K562 (cell line): Measurements from ENCODE around the gene ATRIP.

Experiments
- BDP1 ChIP-seq: IDR thresholded peaks from 3 replicates; pipeline ENCODE4 v1.6.1; 2011; ENCODE audit not compliant: insufficient read length, insufficient read depth
- EGR1 ChIP-seq: fragments of 450-650 bp; conservative IDR thresholded peaks from 2 replicates; pipeline ENCODE4 v1.6.1; 2017; ENCODE audit warnings: mild to moderate bottlenecking
- JUN ChIP-seq, 2 experiments: sonication (generic) in 1 of 2; formaldehyde crosslinking in 1 of 2; IDR thresholded peaks; 2 replicates each; pipeline versions ENCODE4 v1.6.1 to v1.8.0; 2012 to 2022; ENCODE audit warnings: borderline replicate concordance in 2 of 2, mild to moderate bottlenecking in 2 of 2, improper control_type of control experiment in 1 of 2, low read depth in 1 of 2, low read length in 1 of 2, missing genetic modification reagents in 1 of 2
- MAFF ChIP-seq: IDR thresholded peaks from 2 replicates; pipeline ENCODE4 v1.6.1; 2012; ENCODE audit warnings: low read length, improper control_type of control experiment
- NRF1 ChIP-seq, 2 experiments: fragments of 450-650 bp; IDR thresholded peaks in 1 of 2; conservative IDR thresholded peaks in 1 of 2; 2 replicates each; pipeline ENCODE4 v1.6.1; 2014; ENCODE audit warnings: mild to moderate bottlenecking in 2 of 2
- POLR2A ChIP-seq: fragments of 450-650 bp; conservative IDR thresholded peaks from 2 replicates; pipeline ENCODE4 v1.6.1; 2016
- POLR2G ChIP-seq: fragments of 200-400 bp; formaldehyde crosslinking; IDR thresholded peaks from 2 replicates; pipeline ENCODE4 v1.6.1; 2017; ENCODE audit warnings: low read depth, mild to moderate bottlenecking, antibody characterized with exemption, low read length, moderate library complexity
- TOE1 ChIP-seq, 2 experiments: fragments of 450-650 bp in 1 of 2; sonication (generic) in 1 of 2; formaldehyde crosslinking in 1 of 2; IDR thresholded peaks; 2 replicates each; pipeline versions ENCODE4 v1.7.1 to v1.8.0; 2016 to 2022; ENCODE audit warnings: borderline replicate concordance in 2 of 2, mild to moderate bottlenecking in 2 of 2, antibody characterized with exemption in 1 of 2, inconsistent platforms in 1 of 2, low read depth in 1 of 2, missing genetic modification reagents in 1 of 2, moderate library complexity in 1 of 2
- TF ChIP-seq, protein P1 (sequence below): sonication (generic); formaldehyde crosslinking; IDR thresholded peaks from 2 replicates; pipeline ENCODE4 v1.8.0; 2022; ENCODE audit warnings: mild to moderate bottlenecking, missing genetic modification reagents
- TF ChIP-seq, protein P2 (sequence below): IDR thresholded peaks from 3 replicates; pipeline ENCODE4 v1.6.1; 2011; ENCODE audit warnings: borderline replicate concordance, mild to moderate bottlenecking; ENCODE audit not compliant: insufficient read length, insufficient read depth
- TF ChIP-seq, protein P3 (sequence below), 3 experiments: fragments of 200-800 bp in 1 of 3; fragments of 250-450 bp in 1 of 3; fragments of 450-650 bp in 1 of 3; sonication (Bioruptor Pico) in 1 of 3; sonication (Bioruptor generic) in 1 of 3; formaldehyde crosslinking in 1 of 3; IDR thresholded peaks; 2 replicates each; pipeline versions ENCODE4 v1.6.1 to v1.8.0; 2016 to 2022; ENCODE audit warnings: mild to moderate bottlenecking in 2 of 3, missing genetic modification characterization in 2 of 3, missing compliant biosample characterization in 1 of 3, moderate library complexity in 1 of 3
- TF ChIP-seq, protein P4 (sequence below), 3 experiments: IDR thresholded peaks in 2 of 3; conservative IDR thresholded peaks in 1 of 3; 2 replicates each; pipeline ENCODE4 v1.5.1; 2011 to 2012; ENCODE audit warnings: low read length in 3 of 3, mild to moderate bottlenecking in 3 of 3, control low read depth in 2 of 3, improper control_type of control experiment in 1 of 3, inconsistent platforms in 1 of 3, low read depth in 1 of 3, mixed read lengths in 1 of 3, moderate library complexity in 1 of 3; ENCODE audit not compliant: insufficient read depth in 2 of 3
- TF ChIP-seq, protein P5 (sequence below), 2 experiments: fragments of 450-650 bp; IDR thresholded peaks; 2 replicates each; pipeline ENCODE4 v1.6.1; 2016; ENCODE audit warnings: mild to moderate bottlenecking in 2 of 2, borderline replicate concordance in 1 of 2, low read depth in 1 of 2, moderate library complexity in 1 of 2

DNA sequence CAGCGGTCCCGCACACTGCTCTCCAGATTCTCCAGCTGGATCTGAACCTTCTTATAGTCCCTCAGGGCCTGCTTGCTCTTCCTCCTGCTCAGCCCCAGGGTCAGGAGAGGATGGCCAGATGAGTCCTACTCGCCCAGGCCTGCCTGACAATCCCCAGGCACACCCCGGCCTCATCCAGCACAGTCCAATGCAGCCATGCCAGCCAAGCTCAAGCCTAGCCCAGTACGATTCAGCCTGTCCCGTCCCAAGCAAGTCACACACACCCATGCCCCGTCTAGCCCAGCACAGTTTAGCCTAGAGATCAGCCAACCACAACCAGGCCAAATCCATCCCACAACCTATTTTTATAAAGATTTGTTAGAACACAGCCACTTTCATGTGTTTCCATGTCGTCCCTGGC, 33.5 kb upstream of the ATRIP start:
- no peak for TF ChIP-seq MAFF
- TF ChIP-seq POLR2G: no peak
- TF ChIP-seq, protein P1, sequence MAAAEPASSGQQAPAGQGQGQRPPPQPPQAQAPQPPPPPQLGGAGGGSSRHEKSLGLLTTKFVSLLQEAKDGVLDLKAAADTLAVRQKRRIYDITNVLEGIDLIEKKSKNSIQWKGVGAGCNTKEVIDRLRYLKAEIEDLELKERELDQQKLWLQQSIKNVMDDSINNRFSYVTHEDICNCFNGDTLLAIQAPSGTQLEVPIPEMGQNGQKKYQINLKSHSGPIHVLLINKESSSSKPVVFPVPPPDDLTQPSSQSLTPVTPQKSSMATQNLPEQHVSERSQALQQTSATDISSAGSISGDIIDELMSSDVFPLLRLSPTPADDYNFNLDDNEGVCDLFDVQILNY: no peak
- no peak for TF ChIP-seq JUN (IDR thresholded peaks at IDR 0.05; ENCODE audit: borderline replicate concordance, low read depth, low read length)
- TF ChIP-seq JUN (CRISPR knock-in tag; IDR thresholded peaks at IDR 0.05; ENCODE audit: borderline replicate concordance): no peak
- no peak for TF ChIP-seq NRF1 (conservative IDR thresholded peaks at IDR 0.05 in 1 of 2, IDR thresholded peaks at IDR 0.05 in 1 of 2)
- TF ChIP-seq, protein P2, sequence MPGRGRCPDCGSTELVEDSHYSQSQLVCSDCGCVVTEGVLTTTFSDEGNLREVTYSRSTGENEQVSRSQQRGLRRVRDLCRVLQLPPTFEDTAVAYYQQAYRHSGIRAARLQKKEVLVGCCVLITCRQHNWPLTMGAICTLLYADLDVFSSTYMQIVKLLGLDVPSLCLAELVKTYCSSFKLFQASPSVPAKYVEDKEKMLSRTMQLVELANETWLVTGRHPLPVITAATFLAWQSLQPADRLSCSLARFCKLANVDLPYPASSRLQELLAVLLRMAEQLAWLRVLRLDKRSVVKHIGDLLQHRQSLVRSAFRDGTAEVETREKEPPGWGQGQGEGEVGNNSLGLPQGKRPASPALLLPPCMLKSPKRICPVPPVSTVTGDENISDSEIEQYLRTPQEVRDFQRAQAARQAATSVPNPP: no peak
- TF ChIP-seq BDP1: no peak
- TF ChIP-seq, protein P3, sequence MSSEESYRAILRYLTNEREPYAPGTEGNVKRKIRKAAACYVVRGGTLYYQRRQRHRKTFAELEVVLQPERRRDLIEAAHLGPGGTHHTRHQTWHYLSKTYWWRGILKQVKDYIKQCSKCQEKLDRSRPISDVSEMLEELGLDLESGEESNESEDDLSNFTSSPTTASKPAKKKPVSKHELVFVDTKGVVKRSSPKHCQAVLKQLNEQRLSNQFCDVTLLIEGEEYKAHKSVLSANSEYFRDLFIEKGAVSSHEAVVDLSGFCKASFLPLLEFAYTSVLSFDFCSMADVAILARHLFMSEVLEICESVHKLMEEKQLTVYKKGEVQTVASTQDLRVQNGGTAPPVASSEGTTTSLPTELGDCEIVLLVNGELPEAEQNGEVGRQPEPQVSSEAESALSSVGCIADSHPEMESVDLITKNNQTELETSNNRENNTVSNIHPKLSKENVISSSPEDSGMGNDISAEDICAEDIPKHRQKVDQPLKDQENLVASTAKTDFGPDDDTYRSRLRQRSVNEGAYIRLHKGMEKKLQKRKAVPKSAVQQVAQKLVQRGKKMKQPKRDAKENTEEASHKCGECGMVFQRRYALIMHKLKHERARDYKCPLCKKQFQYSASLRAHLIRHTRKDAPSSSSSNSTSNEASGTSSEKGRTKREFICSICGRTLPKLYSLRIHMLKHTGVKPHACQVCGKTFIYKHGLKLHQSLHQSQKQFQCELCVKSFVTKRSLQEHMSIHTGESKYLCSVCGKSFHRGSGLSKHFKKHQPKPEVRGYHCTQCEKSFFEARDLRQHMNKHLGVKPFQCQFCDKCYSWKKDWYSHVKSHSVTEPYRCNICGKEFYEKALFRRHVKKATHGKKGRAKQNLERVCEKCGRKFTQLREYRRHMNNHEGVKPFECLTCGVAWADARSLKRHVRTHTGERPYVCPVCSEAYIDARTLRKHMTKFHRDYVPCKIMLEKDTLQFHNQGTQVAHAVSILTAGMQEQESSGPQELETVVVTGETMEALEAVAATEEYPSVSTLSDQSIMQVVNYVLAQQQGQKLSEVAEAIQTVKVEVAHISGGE (CRISPR knock-in tag; IDR thresholded peaks at IDR 0.05): no peak
- TF ChIP-seq, protein P4, sequence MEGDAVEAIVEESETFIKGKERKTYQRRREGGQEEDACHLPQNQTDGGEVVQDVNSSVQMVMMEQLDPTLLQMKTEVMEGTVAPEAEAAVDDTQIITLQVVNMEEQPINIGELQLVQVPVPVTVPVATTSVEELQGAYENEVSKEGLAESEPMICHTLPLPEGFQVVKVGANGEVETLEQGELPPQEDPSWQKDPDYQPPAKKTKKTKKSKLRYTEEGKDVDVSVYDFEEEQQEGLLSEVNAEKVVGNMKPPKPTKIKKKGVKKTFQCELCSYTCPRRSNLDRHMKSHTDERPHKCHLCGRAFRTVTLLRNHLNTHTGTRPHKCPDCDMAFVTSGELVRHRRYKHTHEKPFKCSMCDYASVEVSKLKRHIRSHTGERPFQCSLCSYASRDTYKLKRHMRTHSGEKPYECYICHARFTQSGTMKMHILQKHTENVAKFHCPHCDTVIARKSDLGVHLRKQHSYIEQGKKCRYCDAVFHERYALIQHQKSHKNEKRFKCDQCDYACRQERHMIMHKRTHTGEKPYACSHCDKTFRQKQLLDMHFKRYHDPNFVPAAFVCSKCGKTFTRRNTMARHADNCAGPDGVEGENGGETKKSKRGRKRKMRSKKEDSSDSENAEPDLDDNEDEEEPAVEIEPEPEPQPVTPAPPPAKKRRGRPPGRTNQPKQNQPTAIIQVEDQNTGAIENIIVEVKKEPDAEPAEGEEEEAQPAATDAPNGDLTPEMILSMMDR (IDR thresholded peaks at IDR 0.05 in 2 of 3, conservative IDR thresholded peaks at IDR 0.05 in 1 of 3; ENCODE audit: insufficient read depth in 2 of 3, low read depth in 1 of 3, low read length in 3 of 3): no peak
- no peak for TF ChIP-seq TOE1 (IDR thresholded peaks at IDR 0.05; ENCODE audit: borderline replicate concordance)
- TF ChIP-seq TOE1 (CRISPR knock-in tag; IDR thresholded peaks at IDR 0.05; ENCODE audit: borderline replicate concordance, low read depth): no peak
- TF ChIP-seq POLR2A: no peak
- TF ChIP-seq, protein P5, sequence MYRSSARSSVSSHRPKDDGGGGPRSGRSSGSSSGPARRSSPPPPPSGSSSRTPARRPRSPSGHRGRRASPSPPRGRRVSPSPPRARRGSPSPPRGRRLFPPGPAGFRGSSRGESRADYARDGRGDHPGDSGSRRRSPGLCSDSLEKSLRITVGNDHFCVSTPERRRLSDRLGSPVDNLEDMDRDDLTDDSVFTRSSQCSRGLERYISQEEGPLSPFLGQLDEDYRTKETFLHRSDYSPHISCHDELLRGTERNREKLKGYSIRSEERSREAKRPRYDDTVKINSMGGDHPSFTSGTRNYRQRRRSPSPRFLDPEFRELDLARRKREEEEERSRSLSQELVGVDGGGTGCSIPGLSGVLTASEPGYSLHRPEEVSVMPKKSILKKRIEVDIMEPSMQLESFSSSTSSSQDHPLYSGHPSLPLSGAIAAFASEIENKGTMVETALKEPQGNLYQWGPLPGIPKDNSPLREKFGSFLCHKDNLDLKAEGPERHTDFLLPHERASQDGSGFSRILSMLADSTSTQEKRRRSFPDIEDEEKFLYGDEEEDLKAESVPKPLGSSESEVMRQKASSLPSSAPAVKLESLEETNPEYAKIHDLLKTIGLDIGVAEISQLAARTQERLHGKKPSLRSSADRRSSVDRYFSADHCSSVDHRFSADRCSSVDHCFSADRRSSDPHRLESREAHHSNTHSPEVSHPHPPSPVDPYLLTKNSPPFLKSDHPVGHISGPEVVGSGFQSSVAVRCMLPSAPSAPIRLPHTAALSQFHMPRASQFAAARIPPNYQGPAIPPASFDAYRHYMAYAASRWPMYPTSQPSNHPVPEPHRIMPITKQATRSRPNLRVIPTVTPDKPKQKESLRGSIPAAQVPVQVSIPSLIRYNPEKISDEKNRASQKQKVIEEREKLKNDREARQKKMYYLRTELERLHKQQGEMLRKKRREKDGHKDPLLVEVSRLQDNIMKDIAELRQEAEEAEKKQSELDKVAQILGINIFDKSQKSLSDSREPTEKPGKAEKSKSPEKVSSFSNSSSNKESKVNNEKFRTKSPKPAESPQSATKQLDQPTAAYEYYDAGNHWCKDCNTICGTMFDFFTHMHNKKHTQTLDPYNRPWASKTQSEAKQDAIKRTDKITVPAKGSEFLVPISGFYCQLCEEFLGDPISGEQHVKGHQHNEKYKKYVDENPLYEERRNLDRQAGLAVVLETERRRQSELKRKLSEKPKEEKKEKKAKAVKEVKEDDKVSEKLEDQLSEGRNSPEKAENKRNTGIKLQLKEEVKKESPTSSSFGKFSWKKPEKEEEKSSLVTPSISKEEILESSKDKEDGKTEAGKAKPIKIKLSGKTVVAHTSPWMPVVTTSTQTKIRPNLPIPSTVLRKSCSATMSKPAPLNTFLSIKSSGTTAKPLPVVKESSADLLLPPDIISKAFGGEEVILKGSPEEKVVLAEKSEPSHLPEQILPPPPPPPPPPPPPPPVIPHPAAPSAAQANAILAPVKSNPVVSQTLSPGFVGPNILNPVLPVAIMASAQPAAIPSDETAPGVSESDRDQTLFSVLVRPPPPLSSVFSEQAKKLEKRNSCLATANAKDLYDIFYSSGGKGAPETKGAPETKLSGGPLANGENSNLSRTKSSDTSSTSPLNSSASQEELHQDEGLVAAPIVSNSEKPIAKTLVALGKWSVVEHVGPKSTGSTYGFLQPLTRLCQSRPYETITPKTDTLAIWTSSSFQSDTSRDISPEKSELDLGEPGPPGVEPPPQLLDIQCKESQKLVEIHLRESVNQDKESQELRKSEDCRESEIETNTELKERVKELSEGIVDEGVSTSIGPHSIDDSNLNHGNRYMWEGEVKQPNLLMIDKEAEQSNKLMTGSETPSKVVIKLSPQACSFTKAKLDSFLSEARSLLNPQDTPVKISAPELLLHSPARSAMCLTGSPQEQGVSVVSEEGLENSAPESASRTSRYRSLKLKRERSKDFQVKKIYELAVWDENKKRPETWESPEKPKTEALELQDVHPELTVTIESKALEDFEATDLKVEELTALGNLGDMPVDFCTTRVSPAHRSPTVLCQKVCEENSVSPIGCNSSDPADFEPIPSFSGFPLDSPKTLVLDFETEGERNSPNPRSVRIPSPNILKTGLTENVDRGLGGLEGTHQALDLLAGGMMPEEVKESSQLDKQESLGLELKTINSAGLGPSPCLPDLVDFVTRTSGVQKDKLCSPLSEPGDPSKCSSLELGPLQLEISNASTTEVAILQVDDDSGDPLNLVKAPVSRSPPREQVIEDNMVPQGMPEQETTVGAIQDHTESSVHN (IDR thresholded peaks at IDR 0.05; ENCODE audit: borderline replicate concordance in 1 of 2, low read depth in 1 of 2): no peak
- no peak for TF ChIP-seq EGR1
